Fibroblast of villous mesenchyme (primary cell): ENCODE results near the gene SMURF1. TPM values are rescaled to one million over a fixed set of nuclear protein-coding genes. Genes with fewer than 3 reads are reported as not detected.

Experiments used
- DNase-seq: peaks from one replicate; pipeline ENCODE4 v3.0.0-alpha.2; 2010; ENCODE audit warnings: low read depth
- H3K4me3 ChIP-seq: 2 replicates; pipeline ENCODE4 v1.5.1; 2011; ENCODE audit warnings: low read depth, mild to moderate bottlenecking, low read length
- total RNA-seq: library from RNA; depleted of rRNA; stranded (reverse); fragments of >200 nt; gene quantifications from 2 replicates; pipeline ENCODE4 v1.2.3, GENCODE V29; 2012
- TF ChIP-seq, protein P1 (sequence below): IDR thresholded peaks from 2 replicates; pipeline ENCODE4 v1.5.1; 2012; ENCODE audit warnings: low read depth, mild to moderate bottlenecking, low read length; ENCODE audit not compliant: insufficient read depth

The SMURF1 gene
- total RNA-seq, 1 donor, result 29.8 TPM

DNA sequence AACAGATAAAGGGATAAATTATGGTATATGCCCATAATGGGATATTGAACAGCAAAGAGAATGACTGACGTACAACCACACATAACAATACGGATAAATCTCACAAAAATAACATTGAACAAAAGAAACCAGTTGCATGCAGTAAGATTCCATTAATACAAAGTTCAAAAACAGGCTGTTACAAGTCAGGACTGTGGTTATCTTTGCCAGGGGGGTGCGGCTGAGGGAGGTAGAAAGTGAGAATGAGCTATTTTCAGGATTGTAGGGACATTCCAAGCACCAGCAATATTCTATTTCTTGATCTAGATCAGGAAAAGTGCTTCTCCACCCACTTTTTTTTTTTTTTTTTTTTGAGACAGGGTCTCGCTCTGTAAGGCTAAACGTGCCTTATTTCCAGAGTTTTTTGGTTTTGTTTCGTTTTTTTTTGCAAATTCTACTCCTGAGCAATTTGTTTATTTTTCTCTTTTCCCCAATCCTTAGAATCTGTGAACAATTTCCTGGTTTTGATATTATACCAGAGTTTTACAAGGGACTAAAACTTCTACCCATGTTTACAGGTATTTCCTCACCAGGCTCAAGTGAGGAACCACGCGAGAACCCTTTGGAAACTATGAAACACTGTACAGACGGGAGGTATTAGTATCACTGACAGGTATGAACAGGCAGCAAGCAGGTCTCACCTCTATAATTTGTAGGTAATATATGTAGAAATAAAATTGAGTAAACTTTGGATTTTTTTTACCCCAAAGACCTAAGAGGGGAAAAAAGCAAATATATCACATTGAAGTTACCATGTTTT, 9.9 kb downstream of the SMURF1 start:
- TF ChIP-seq, protein P1, sequence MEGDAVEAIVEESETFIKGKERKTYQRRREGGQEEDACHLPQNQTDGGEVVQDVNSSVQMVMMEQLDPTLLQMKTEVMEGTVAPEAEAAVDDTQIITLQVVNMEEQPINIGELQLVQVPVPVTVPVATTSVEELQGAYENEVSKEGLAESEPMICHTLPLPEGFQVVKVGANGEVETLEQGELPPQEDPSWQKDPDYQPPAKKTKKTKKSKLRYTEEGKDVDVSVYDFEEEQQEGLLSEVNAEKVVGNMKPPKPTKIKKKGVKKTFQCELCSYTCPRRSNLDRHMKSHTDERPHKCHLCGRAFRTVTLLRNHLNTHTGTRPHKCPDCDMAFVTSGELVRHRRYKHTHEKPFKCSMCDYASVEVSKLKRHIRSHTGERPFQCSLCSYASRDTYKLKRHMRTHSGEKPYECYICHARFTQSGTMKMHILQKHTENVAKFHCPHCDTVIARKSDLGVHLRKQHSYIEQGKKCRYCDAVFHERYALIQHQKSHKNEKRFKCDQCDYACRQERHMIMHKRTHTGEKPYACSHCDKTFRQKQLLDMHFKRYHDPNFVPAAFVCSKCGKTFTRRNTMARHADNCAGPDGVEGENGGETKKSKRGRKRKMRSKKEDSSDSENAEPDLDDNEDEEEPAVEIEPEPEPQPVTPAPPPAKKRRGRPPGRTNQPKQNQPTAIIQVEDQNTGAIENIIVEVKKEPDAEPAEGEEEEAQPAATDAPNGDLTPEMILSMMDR, result no peak
- H3K4me3 ChIP-seq, result no peak overlapping the region

DNA sequence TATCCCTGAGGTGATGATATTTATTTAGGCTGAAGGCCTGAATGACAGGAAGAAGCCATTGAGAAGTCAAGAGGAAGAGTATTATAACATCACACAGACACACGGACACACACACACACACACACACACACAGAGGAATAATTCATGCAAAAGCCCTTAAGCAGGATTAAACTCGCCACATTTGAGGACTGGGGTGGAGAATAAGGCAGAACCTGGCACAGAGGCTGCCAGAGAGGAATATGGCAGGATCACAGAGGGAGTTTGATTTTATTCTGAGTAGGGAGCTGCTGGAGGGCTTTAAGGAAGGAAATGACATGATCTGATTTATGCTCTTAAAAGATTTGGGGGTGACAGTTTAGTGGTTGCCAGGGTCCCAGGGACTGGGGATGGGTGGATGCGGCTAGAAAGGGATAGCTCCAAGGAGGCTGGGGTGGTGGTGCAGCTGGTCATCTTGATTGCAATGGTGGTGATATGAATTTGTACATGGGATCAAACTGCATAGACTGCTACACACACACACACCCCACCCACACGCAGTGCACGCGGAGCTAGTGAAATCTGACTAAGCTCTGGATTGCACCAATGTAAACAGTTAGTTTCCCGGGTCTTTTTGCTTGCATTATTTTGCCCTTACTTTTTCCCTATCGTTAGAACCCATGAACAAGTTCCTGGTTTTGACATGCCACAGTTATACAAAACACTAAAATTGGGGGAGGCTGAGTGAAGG, 11.2 kb downstream of the SMURF1 start:
- peak; percentile 84 for DNase-seq
- TF ChIP-seq, protein P1, result no peak

More for the DNA sequence above, 9.9 kb downstream of the SMURF1 start:
- DNase-seq, result no peak

DNA sequence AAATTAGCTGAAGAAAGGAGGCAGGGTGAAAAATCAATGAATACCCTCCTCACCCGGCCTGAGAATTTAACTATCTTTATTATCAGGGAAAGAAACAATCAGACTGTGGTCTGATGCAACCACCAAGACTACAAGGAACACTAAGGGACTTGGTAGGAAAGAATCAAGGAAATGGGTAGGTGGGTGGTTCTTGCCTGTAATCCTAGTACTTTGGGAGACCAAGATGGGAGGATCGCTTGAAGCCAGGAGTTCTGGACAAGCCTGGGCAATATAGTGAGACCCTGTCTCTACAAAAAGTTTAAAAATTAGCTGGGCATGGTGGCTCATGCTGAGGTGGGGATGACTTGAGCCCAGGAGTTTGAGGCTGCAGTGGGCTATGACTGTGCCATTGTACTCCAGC, 12.6 kb downstream of the SMURF1 start:
- TF ChIP-seq, protein P1, result no peak
- no peak overlapping the region for H3K4me3 ChIP-seq
- DNase-seq, result no peak

More for the DNA sequence above, 11.2 kb downstream of the SMURF1 start:
- H3K4me3 ChIP-seq, result no peak overlapping the region

DNA sequence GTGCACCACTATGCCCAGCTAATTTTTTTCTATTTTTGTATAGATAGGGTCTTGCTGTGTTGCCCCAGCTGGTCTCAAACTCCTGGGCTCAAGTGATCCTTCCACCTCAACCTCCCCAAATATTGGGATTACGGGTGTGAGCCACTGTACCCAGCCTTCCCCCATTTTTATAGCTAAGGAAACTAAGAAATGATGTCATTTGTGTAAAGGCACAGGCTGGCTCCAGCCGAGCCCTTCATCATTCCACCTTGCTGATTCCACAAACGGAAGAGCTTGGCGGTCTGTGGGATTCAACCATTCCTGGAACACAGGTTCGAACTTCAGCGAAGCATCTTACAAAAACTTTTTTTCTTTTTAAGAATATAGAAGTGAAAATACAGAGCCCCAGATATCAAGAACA, 14.4 kb downstream of the SMURF1 start:
- TF ChIP-seq, protein P1, result no peak
- H3K4me3 ChIP-seq, result no peak overlapping the region
- DNase-seq, result no peak

DNA sequence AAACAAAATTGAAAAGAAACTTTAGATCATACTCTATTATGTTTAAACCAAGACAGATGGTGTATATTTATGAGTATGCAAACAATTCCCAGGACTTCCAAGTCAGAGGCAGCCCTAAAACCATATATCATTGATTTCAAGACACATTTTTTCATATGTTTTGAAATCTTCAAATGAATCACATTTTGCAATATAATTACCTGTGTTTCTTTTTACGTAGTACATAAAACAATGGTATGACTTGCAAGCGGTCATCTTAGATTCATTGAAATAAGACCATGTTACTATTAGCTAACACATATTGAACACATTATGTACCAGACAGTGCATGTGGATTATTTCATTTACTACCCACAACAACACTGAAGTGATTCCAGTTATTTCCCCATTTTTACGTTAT, 14.9 kb downstream of the SMURF1 start:
- TF ChIP-seq, protein P1, result no peak
- DNase-seq, result peak; percentile 56
- no peak overlapping the region for H3K4me3 ChIP-seq

DNA sequence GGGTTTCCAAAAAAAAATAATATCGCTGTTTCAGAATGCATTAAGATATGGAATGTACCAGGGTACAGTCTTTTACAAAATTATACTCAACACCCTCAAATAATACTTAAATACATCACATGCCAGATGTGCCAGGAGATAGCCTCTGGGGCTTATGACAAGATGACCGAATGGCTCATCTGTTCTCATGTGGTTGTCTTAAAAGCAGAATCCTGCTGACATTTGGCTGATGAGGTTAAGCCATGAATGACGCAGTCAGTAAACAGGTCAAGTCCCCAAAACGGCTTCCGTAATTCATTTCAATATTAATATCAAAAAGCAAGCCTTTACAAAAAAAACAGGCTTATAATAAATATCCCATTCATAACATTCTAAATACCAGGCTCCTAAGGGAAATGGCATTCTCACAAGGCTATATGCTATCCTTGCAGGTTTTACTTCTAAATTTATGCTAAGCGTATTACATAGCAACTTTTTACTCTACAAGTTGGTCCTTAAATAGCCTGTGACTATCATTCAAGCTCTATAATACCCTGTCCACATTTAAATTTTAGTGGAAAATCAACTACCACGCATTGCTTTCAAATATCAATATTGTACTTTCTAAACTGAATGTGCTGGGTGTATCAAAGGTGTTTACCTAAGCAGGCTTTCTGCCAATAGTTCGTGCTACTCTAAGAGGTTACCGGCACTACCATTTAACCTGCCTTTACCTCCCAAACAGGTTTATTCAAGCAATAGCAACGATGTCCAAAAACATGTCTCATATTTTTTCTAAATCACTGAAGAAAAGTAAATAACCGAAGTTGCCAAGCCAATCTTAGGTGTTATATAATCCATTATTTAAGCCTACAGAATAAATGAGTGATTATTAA, 15.6 kb downstream of the SMURF1 start:
- TF ChIP-seq, protein P1, result no peak
- H3K4me3 ChIP-seq, result no peak overlapping the region

More for the DNA sequence above, 15.6 kb downstream of the SMURF1 start:
- peak; percentile 72 for DNase-seq
